HCT116 (cell line): ENCODE measurements around the gene NOTUM. TPM values are rescaled to one million over a fixed set of nuclear protein-coding genes. Genes with fewer than 3 reads are reported as not detected.

ENCODE experiments used
- ATAC-seq: fragments of 200-7000 bp; cut with Tn5 transposase; 2 replicates; pipeline ENCODE4 v1.9.1; 2020; ENCODE audit warnings: mild to moderate bottlenecking, moderate library complexity
- BruUV-seq: library from RNA; stranded (reverse); fragments of 400-500 nt; replicated peaks from 2 replicates; lab custom pipeline; 2021; lab: Mats Ljungman, UMichigan
- CTCF ChIA-PET: fragments of 300-600 bp; sonication (Branson Sonifier 250); formaldehyde crosslinking; loops from one replicate; lab custom pipeline; 2021; ENCODE audit warnings: antibody characterized with exemption; lab: Charles Lee
- POLR2A ChIA-PET: fragments of 300-600, 350-600 bp; sonication (Branson Sonifier 250); formaldehyde crosslinking; loops from one replicate; lab custom pipeline; 2021; ENCODE audit warnings: antibody characterized with exemption; lab: Charles Lee
- RAD21 ChIA-PET, 2 experiments: fragments of 300-600 bp; sonication (Branson Sonifier 250); formaldehyde crosslinking; loops; one replicate each; lab custom pipeline; 2023; ENCODE audit warnings: low total read pairs in 2 of 2; ENCODE audit not compliant: uncharacterized antibody in 2 of 2, unreplicated experiment in 2 of 2, low non-redundant PET in 1 of 2; lab: Charles Lee
- DNase-seq: peaks from one replicate; pipeline ENCODE4 v3.0.0-alpha.2; 2010; ENCODE audit warnings: low read depth, low spot score
- H2AFZ ChIP-seq: fragments of 200-600 bp; shearing (Covaris generic), sonication (generic); 2 replicates; pipeline ENCODE4 v1.6.1; 2017; ENCODE audit warnings: low read depth, mixed run types, mixed read lengths, antibody characterized with exemption, low read length; ENCODE audit not compliant: poor library complexity, severe bottlenecking
- H3K27ac ChIP-seq: 2 replicates; pipeline ENCODE4 v1.5.1; 2012; ENCODE audit warnings: low read depth, low read length
- H3K27me3 ChIP-seq: fragments of 200-600 bp; sonication (generic); 2 replicates; pipeline ENCODE4 v1.6.1; 2016; ENCODE audit warnings: mixed run types, low read length, mixed read lengths; ENCODE audit not compliant: insufficient read depth
- H3K36me3 ChIP-seq, 2 experiments: fragments of 200-500 bp in 1 of 2; fragments of 200-600 bp in 1 of 2; sonication (Bioruptor generic) in 1 of 2; sonication (generic) in 1 of 2; 2 replicates each; pipeline versions ENCODE4 v1.5.1 to v1.6.1; 2014 to 2016; ENCODE audit warnings: low read length in 2 of 2, inconsistent platforms in 1 of 2, mixed read lengths in 1 of 2, mixed run types in 1 of 2; ENCODE audit not compliant: insufficient read depth in 2 of 2, control insufficient read depth in 1 of 2
- H3K4me1 ChIP-seq, 2 experiments: fragments of 200-600 bp in 1 of 2; sonication (generic) in 1 of 2; 2 replicates each; pipeline versions ENCODE4 v1.5.1 to v1.6.1; 2012 to 2017; ENCODE audit warnings: low read length in 2 of 2, inconsistent platforms in 1 of 2, mild to moderate bottlenecking in 1 of 2, mixed read lengths in 1 of 2, mixed run types in 1 of 2, moderate library complexity in 1 of 2; ENCODE audit not compliant: insufficient read depth in 2 of 2, control insufficient read depth in 1 of 2
- H3K4me2 ChIP-seq: fragments of 200-600 bp; sonication (generic); 2 replicates; pipeline ENCODE4 v1.6.1; 2017; ENCODE audit warnings: mixed run types, low read length, mixed read lengths
- H3K4me3 ChIP-seq, 2 experiments: fragments of 200-600 bp in 1 of 2; sonication (generic) in 1 of 2; replicated peaks in 1 of 2; 2 replicates each; pipeline ENCODE4 v1.5.1; 2011 to 2016; ENCODE audit warnings: low read length in 2 of 2, control low read depth in 1 of 2, low read depth in 1 of 2, mild to moderate bottlenecking in 1 of 2, mixed read lengths in 1 of 2, mixed run types in 1 of 2
- H3K79me2 ChIP-seq: fragments of 200-600 bp; sonication (generic); 2 replicates; pipeline ENCODE4 v1.6.1; 2017; ENCODE audit warnings: mild to moderate bottlenecking, mixed run types, low read length, moderate library complexity, mixed read lengths; ENCODE audit not compliant: insufficient read depth
- H3K9ac ChIP-seq: fragments of 200-600 bp; sonication (generic); 2 replicates; pipeline ENCODE4 v1.6.1; 2016; ENCODE audit warnings: low read length, mixed read lengths
- H3K9me2 ChIP-seq: fragments of 200-600 bp; sonication (generic), shearing (Covaris generic); 2 replicates; pipeline ENCODE4 v1.6.1; 2017; ENCODE audit warnings: mixed run types, mild to moderate bottlenecking, moderate library complexity; ENCODE audit not compliant: insufficient read depth
- H3K9me3 ChIP-seq, 2 experiments: fragments of 200-500 bp in 1 of 2; fragments of 200-600 bp in 1 of 2; sonication (Bioruptor generic) in 1 of 2; sonication (generic) in 1 of 2; 2 replicates each; pipeline ENCODE4 v1.6.1; 2014 to 2017; ENCODE audit warnings: low read length in 2 of 2, mixed read lengths in 2 of 2, inconsistent platforms in 1 of 2, low read depth in 1 of 2, mild to moderate bottlenecking in 1 of 2, mixed run types in 1 of 2, moderate library complexity in 1 of 2; ENCODE audit not compliant: control insufficient read depth in 1 of 2, insufficient read depth in 1 of 2
- H4K20me1 ChIP-seq: fragments of 200-600 bp; sonication (generic), shearing (Covaris generic); 2 replicates; pipeline ENCODE4 v1.6.1; 2017; ENCODE audit warnings: mixed run types, mild to moderate bottlenecking, moderate library complexity; ENCODE audit not compliant: insufficient read depth
- CBX3 ChIP-seq: IDR thresholded peaks from 2 replicates; pipeline ENCODE4 v1.6.1; 2012; ENCODE audit warnings: low read depth
- CEBPB ChIP-seq: IDR thresholded peaks from 2 replicates; pipeline ENCODE4 v1.6.1; 2012; ENCODE audit warnings: low read depth
- EZH2 ChIP-seq: fragments of 200-600 bp; sonication (generic); IDR thresholded peaks from 2 replicates; pipeline ENCODE4 v1.6.1; 2017; ENCODE audit warnings: antibody characterized with exemption, mixed run types
- FOSL1 ChIP-seq: IDR thresholded peaks from 2 replicates; pipeline ENCODE4 v1.6.1; 2012; ENCODE audit warnings: low read depth
- POLR2AphosphoS5 ChIP-seq: IDR thresholded peaks from 2 replicates; pipeline ENCODE4 v1.6.1; 2011; ENCODE audit warnings: mild to moderate bottlenecking, low read depth, low read length, moderate library complexity
- TCF7L2 ChIP-seq: IDR thresholded peaks from 2 replicates; pipeline ENCODE4 v1.7.0; 2011; ENCODE audit warnings: borderline replicate concordance, inconsistent platforms; ENCODE audit not compliant: insufficient read depth, insufficient read length; ENCODE audit errors: extremely low read depth
- YY1 ChIP-seq: IDR thresholded peaks from 2 replicates; pipeline ENCODE4 v1.6.1; 2011; ENCODE audit warnings: low read length, low read depth, moderate library complexity, mild to moderate bottlenecking; ENCODE audit not compliant: insufficient replicate concordance; ENCODE audit errors: extremely low read depth
- ZFX ChIP-seq: fragments of 450-650 bp; IDR thresholded peaks from 2 replicates; pipeline ENCODE4 v1.6.1; 2017
- ZNF274 ChIP-seq: fragments of 200-500 bp; sonication (Bioruptor generic); IDR thresholded peaks from 2 replicates; pipeline ENCODE4 v1.6.1; 2014; ENCODE audit warnings: mild to moderate bottlenecking, low read depth, low read length, inconsistent platforms
- intact Hi-C: fragments of 100-400 bp; cut with micrococcal nuclease; formaldehyde crosslinking; loops from 2 replicates; pipeline ENCODE4 v1.10.0; 2022
- total RNA-seq: library from RNA; stranded (reverse); gene quantifications from one replicate; pipeline ENCODE4 v1.2.1, GENCODE V29; 2021; ENCODE audit not compliant: unreplicated experiment
- TF ChIP-seq, protein P1 (sequence below): IDR thresholded peaks from 2 replicates; pipeline ENCODE4 v1.6.1; 2012
- TF ChIP-seq, protein P2 (sequence below), 3 experiments: fragments of 200-600 bp in 1 of 3; sonication (generic) in 1 of 3; IDR thresholded peaks in 2 of 3; conservative IDR thresholded peaks in 1 of 3; 2 replicates each; pipeline ENCODE4 v1.5.1; 2012 to 2017; ENCODE audit warnings: low read depth in 2 of 3, low read length in 2 of 3, antibody characterized with exemption in 1 of 3, borderline replicate concordance in 1 of 3, control low read depth in 1 of 3, mild to moderate bottlenecking in 1 of 3, mixed read lengths in 1 of 3, mixed run types in 1 of 3, moderate library complexity in 1 of 3; ENCODE audit not compliant: insufficient read depth in 1 of 3
- TF ChIP-seq, protein P3 (sequence below): IDR thresholded peaks from 2 replicates; pipeline ENCODE4 v1.6.1; 2012

The NOTUM gene
- total RNA-seq, 1 experiment from 2014 or later = 12.5 TPM

DNA sequence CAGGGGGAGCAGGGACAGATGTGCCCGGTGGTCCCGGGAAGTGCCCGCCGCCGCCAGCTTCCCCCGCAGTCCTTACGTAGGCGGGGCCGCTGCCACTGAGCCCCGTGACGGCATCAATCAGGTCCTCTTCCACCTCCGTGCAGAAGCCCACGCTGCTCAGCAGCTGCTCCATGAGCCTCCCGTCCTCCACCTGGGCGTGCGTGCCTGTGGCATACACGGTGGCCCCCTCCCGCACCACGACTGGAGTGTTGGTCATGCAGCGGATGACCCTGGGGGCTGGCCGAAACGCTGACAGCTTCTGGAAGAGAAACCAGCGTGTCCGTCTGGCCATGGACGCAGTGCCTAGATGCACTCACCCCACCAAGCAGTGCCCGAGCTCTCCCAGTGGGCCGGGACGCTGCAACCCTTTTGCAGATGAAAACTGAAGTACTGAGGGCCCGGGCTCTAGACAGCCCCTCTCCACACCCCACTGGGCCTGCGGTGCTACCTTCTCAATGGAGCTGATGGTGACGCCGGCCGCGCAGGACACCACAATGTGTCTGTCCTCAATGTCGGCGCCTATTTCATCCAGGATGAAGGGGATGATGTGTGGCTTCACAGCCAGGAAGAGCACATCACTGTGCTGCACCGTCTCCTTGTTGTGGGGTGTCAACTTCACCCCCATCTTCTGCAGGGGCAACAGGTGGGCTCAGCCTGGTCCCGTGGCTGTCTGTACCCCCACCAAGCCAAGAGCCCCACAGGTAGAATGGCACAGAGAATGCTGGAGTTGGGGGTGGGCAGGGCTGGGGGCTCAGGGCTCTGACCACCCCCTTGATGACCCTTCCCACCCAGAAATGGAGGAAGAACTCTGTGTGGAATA, 25.9 kb downstream of the NOTUM start:
- Histone ChIP-seq H2AFZ (no peak overlapping the region), H4K20me1 (no peaks in the 10 kb centered on the region), H3K4me3 (peak overlapping the region in 1 of 2 experiments; percentile 100; a peak in 2 of 4 replicates), H3K4me2 (peak overlapping the region; percentile 95), H3K36me3 (peaks cover 6 to 33% of the 10 kb centered on the region in 2 experiments; a peak in 2 of 4 replicates), H3K27ac (peak overlapping the region; percentile 14; the same call in 1 of the 2 replicates), H3K4me1 (peaks cover 9 to 52% of the 10 kb centered on the region in 2 experiments; a peak in 3 of 4 replicates), H3K27me3 (no peaks in the 10 kb centered on the region), H3K9me3 (no peaks in the 10 kb centered on the region), H3K9ac (no peak overlapping the region)
- ChIA-PET POLR2A (interaction anchor here (1.0 kb wide), 1 partner anchor 88 kb away, joined by 4 read pairs; the partner anchor contains the start of genes CENPX and LRRC45), RAD21 (no interaction called here), CTCF (interaction anchor here (1.8 kb wide), 1 partner anchor 25 kb away, joined by 8 read pairs; the partner anchor contains the start of gene NOTUM)
- intact Hi-C loops = no loop called here
- no peak for DNase-seq
- BruUV-seq = no TSS peak
- no peak for TF ChIP-seq CBX3
- no peak for TF ChIP-seq ZNF274
- no peak for TF ChIP-seq TCF7L2
- TF ChIP-seq, all 23 proteins: peak for 0
- ATAC-seq = no peak
- peaks cover 17% of the 10 kb centered on the region for H3K79me2 ChIP-seq
- H3K9me2 ChIP-seq = no peaks in the 10 kb centered on the region

DNA sequence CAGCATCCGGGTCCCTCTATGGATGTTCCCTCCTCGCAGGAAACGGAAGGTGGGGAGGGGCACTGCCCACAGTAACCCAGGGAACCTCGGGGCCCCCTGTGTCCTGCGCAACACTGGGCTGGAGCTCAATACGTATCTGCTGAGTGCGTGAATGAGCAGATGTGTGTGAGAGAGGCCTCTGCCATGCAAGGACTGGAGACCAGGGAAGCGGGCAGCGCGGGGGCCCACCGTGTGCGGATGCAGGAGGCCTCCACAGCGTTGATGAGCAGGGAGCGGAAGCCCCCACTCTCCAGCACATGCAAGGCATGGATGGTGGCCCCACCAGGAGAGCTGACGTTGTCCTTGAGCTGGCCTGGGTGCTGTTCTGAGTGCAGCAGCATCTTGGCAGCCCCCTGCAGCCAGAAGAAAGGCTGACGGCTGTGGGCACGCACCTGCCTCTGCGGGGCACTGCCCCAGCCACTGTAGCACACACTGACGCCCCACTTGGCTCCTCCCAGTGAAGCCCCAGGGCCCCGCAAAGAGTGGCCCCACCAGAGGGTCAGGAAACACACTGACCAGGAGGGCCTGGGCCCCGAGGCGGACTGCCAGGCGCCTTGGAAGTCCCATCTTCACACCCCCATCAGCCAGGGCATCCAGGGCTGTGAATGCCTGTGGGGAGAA, 26.8 kb downstream of the NOTUM start:
- Histone ChIP-seq H3K4me1 (peaks cover 12 to 60% of the 10 kb centered on the region in 2 experiments; a peak in 3 of 4 replicates), H3K4me3 (no peak overlapping the region), H3K9me2 (no peaks in the 10 kb centered on the region), H3K4me2 (no peak overlapping the region), H3K36me3 (peaks cover 6 to 33% of the 10 kb centered on the region in 2 experiments; a peak in 2 of 4 replicates), H3K9ac (no peak overlapping the region)
- POLR2A ChIA-PET = interaction anchor here (1.0 kb wide), 1 partner anchor 89 kb away, joined by 4 read pairs; the partner anchor contains the start of genes CENPX and LRRC45
- TF ChIP-seq ZFX (no peak), CBX3 (no peak), CEBPB (no peak), FOSL1 (no peak), YY1 (no peak), POLR2AphosphoS5 (no peak), EZH2 (no peak)
- TF ChIP-seq, protein P1, sequence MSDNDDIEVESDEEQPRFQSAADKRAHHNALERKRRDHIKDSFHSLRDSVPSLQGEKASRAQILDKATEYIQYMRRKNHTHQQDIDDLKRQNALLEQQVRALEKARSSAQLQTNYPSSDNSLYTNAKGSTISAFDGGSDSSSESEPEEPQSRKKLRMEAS = no peak
- TF ChIP-seq, protein P2, sequence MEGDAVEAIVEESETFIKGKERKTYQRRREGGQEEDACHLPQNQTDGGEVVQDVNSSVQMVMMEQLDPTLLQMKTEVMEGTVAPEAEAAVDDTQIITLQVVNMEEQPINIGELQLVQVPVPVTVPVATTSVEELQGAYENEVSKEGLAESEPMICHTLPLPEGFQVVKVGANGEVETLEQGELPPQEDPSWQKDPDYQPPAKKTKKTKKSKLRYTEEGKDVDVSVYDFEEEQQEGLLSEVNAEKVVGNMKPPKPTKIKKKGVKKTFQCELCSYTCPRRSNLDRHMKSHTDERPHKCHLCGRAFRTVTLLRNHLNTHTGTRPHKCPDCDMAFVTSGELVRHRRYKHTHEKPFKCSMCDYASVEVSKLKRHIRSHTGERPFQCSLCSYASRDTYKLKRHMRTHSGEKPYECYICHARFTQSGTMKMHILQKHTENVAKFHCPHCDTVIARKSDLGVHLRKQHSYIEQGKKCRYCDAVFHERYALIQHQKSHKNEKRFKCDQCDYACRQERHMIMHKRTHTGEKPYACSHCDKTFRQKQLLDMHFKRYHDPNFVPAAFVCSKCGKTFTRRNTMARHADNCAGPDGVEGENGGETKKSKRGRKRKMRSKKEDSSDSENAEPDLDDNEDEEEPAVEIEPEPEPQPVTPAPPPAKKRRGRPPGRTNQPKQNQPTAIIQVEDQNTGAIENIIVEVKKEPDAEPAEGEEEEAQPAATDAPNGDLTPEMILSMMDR (IDR thresholded peaks at IDR 0.05 in 2 of 3, conservative IDR thresholded peaks at IDR 0.05 in 1 of 3; ENCODE audit: borderline replicate concordance in 1 of 3, insufficient read depth in 1 of 3, low read depth in 2 of 3, low read length in 2 of 3) = no peak
- TF ChIP-seq, protein P3, sequence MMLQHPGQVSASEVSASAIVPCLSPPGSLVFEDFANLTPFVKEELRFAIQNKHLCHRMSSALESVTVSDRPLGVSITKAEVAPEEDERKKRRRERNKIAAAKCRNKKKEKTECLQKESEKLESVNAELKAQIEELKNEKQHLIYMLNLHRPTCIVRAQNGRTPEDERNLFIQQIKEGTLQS = no peak
- TF ChIP-seq, all 23 proteins: peak for 0
- H3K79me2 ChIP-seq = peaks cover 17% of the 10 kb centered on the region
- H3K27ac ChIP-seq = peak overlapping the region; percentile 8; the same call in 1 of the 2 replicates
- intact Hi-C loops = no loop called here
- no peaks in the 10 kb centered on the region for H4K20me1 ChIP-seq
- no TSS peak for BruUV-seq
- no peaks in the 10 kb centered on the region for H3K27me3 ChIP-seq
- H2AFZ ChIP-seq = no peak overlapping the region
- ChIA-PET CTCF (no interaction called here), RAD21 (interaction anchor here in 1 of 2 experiments (0.5 kb wide), 1 partner anchor 86 kb away, joined by 3 read pairs; no protein-coding TSS in a partner anchor)
- DNase-seq = no peak
- no peaks in the 10 kb centered on the region for H3K9me3 ChIP-seq
- ATAC-seq = no peak
